HepG2 (cell line): Measurements from ENCODE around the gene TRPC4AP.

ENCODE experiments used
- KMT2B ChIP-seq: IDR thresholded peaks from 2 replicates; pipeline ENCODE4 v1.6.1; 2016; ENCODE audit warnings: missing genetic modification reagents, missing compliant biosample characterization
- SIN3B ChIP-seq: fragments of 150-350 bp; IDR thresholded peaks from 2 replicates; pipeline ENCODE4 v1.6.1; 2014; ENCODE audit warnings: low read length
- TF ChIP-seq, protein P1 (sequence below): sonication (generic); formaldehyde crosslinking; IDR thresholded peaks from 2 replicates; pipeline ENCODE4 v1.4.0; 2020; ENCODE audit warnings: missing genetic modification reagents, borderline replicate concordance

DNA sequence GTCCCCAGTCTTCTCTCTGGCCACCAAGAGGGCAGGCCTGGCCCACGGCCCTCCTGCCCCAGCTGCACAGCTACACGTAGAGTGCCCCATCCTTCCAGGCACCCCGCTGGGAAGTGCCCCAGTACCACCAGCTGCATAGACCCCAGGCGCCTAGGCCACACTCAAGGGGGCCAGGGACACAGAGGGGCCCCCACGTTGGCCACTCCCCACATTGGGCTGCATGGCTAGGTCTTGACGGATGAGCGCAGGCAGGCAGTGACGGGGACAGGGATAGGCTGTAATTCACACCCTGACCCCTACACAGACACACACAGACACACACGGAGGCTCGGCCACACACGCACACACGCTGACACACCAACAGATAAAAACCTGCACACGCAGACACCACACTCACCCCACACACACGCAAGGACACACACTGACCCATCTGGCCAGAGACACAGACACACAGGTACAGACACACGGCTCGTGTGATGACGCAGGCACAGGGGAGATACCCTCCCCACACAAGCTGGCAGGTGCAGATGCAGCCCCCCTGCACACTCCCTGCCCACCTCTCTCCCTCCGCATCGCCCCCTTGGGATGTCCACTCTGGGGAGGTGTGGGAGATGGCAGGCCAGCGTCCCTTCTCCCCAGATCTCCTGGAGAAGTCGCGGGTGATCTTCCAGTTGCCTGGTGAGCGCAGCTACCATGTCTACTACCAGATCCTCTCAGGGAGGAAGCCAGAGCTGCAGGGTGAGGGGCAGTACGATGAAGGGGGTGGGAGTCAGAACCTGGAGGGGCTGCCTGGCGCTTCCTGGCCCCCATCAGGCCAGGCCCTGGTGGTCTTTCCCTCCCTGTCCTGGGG lies 106.9 kb downstream of the TRPC4AP start:
- TF ChIP-seq, protein P1, sequence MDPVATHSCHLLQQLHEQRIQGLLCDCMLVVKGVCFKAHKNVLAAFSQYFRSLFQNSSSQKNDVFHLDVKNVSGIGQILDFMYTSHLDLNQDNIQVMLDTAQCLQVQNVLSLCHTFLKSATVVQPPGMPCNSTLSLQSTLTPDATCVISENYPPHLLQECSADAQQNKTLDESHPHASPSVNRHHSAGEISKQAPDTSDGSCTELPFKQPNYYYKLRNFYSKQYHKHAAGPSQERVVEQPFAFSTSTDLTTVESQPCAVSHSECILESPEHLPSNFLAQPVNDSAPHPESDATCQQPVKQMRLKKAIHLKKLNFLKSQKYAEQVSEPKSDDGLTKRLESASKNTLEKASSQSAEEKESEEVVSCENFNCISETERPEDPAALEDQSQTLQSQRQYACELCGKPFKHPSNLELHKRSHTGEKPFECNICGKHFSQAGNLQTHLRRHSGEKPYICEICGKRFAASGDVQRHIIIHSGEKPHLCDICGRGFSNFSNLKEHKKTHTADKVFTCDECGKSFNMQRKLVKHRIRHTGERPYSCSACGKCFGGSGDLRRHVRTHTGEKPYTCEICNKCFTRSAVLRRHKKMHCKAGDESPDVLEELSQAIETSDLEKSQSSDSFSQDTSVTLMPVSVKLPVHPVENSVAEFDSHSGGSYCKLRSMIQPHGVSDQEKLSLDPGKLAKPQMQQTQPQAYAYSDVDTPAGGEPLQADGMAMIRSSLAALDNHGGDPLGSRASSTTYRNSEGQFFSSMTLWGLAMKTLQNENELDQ (CRISPR knock-in tag): no peak
- TF ChIP-seq SIN3B (no peak), KMT2B (CRISPR knock-in tag) (no peak)
